ENCODE measurements around the gene SLC4A7.

The SLC4A7 gene

DNA sequence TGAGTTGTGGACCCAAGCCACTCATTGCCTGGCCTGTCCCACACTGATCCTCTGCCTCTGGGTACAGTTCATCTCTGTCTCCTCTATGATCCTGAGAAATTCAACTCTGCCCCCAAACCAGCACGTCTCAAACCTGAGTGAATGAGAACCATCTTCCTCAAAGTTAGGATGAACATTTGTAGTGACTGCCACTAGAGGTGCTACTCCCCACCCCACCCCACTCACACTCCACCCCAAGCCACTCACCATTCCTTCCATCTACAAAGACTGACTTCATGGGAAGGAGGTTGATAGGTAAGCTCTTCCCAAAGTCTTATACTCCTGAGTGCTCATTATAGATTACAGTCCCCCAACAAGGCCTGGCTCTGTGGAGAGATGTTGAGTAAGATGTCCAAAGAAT is 158.8 kb downstream of the SLC4A7 start:
- H3K4me3 ChIP-seq (ENCODE audit: low read length) = no peak overlapping the region
- TF ChIP-seq, protein P1, sequence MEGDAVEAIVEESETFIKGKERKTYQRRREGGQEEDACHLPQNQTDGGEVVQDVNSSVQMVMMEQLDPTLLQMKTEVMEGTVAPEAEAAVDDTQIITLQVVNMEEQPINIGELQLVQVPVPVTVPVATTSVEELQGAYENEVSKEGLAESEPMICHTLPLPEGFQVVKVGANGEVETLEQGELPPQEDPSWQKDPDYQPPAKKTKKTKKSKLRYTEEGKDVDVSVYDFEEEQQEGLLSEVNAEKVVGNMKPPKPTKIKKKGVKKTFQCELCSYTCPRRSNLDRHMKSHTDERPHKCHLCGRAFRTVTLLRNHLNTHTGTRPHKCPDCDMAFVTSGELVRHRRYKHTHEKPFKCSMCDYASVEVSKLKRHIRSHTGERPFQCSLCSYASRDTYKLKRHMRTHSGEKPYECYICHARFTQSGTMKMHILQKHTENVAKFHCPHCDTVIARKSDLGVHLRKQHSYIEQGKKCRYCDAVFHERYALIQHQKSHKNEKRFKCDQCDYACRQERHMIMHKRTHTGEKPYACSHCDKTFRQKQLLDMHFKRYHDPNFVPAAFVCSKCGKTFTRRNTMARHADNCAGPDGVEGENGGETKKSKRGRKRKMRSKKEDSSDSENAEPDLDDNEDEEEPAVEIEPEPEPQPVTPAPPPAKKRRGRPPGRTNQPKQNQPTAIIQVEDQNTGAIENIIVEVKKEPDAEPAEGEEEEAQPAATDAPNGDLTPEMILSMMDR (IDR thresholded peaks at IDR 0.05; ENCODE audit: insufficient read depth, low read depth, low read length, missing control alignments) = peak; percentile 20
- no peak for DNase-seq (ENCODE audit: low read depth)

DNA sequence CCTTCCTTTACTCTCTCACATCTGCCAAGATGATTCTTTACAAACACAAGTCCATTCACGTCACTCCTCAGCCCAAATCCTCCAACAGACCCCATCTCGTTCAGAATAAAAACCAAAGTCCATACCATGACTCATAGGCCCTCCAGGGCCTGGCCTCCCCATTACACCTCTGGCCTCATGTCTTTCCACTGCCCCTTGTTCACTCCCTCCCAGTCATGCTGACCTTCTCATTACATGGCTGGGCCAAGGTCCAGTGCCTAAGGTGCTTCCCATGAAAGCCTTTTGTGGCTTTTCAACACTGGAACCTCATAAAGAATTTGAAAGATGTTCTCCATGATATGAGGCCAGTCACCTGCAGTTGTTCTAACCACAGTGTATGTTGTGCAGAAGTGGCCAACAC is 159.5 kb downstream of the SLC4A7 start:
- TF ChIP-seq, protein P1 (IDR thresholded peaks at IDR 0.05; ENCODE audit: insufficient read depth, low read depth, low read length, missing control alignments) = no peak
- no peak overlapping the region for H3K4me3 ChIP-seq (ENCODE audit: low read length)
- no peak for DNase-seq (ENCODE audit: low read depth)

DNA sequence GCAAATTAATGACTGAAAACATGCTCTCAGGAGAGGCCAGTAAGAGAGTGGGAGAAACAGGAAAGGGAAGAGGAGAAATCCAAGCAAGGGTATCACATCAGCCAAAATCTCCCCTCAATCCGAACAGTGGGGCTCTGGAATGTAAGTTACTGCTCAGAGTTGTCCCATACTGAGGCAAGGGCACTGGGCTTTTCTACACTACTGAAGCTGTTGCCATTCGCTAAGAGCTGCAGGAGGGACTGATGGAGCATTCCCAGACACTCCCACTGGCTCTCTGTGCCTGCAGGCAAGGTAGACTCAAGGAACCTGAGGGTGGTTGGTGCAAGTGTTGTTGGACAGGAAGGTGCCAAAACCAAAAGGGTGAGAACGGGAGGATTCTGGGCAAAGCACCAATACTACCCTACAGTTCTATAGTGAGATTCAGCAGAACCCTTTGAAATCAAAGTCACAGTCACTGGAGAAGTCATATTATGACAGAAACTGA is 161.1 kb downstream of the SLC4A7 start:
- TF ChIP-seq, protein P1 (IDR thresholded peaks at IDR 0.05; ENCODE audit: insufficient read depth, low read depth, low read length, missing control alignments) = no peak

More for the DNA sequence above, 161.1 kb downstream of the SLC4A7 start:
- H3K4me3 ChIP-seq (ENCODE audit: low read length) = no peak overlapping the region
- DNase-seq (ENCODE audit: low read depth) = no peak

Measured in epithelial cell of esophagus (primary cell).